HG03575 (cell line): Measurements from ENCODE around the gene MTM1.

ENCODE experiments used
- ATAC-seq: cut with Tn5 transposase; IDR thresholded peaks from one replicate; pipeline ENCODE4 v1.9.1; 2021; ENCODE audit not compliant: unreplicated experiment, insufficient number of reproducible peaks, low FRiP score; ENCODE audit errors: extremely low read depth

Gene MTM1

DNA sequence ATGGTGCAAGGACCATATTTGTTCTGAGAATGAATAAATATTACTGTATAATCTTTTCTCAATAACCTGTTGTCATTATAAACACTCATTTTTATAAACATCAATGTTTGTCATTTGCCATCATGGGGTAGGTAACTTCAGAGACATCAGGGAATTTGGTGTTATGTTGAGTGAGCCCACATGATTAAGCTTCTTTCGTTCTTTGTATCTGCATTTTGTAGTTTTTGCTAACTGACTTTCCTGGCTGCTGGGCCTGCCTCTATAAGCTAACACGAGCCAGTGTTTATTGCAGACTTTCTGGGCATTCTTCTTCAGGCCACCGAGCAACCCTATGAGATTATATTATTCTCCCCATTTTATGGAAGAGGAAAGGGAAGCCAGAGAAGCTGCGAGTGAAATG, 76.0 kb downstream of the MTM1 start:
- ATAC-seq: no peak

DNA sequence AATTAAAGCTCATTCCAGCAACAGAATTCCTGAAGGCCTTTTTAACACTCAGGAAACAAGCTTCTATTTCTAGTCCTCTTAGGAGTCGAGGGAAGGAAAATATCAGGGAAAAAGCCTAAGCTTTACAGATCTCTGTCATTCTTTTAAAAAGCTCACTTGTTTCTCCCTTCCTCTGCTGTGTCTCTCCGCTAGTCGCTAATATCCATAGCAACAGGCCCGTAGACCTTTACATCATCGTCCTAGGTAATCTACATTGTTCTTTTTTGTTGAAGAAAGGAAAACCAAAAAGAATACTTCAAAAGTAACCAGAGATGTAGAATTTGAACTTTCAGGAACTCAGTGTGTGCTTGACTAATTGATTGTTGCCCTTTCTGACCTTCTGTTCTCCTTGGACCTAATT, 78.9 kb downstream of the MTM1 start:
- ATAC-seq: no peak

DNA sequence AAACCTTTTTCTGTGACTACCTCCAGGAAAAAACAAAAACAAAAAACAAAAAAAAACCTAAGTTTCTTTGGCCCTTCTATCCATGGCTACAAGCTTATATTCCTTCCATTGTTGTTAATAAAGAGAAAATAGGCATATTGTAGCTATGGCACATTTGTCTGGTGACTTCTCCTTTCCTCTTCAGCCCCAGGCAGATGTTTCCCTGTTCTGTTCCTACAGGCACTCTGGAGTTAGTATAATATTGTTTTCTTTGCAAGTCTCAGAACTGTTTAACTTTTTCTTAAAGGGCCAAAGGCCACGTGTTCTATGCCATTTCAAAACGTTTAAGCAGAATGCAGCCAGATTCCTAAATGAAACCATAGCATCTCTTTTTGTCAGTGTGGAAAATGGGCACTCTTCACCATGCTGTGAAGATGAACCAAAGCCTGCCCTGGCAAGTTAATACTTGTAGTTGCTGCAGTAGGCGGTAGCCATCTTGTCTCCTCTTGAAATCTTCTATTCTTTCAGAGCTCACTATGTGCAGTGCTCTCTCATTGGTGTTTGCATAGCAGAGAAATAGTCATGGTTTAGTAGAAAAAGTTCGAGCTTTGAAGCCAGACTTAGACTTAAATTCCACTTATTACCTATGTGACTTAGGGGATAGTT, 80.0 kb downstream of the MTM1 start:
- no peak for ATAC-seq

DNA sequence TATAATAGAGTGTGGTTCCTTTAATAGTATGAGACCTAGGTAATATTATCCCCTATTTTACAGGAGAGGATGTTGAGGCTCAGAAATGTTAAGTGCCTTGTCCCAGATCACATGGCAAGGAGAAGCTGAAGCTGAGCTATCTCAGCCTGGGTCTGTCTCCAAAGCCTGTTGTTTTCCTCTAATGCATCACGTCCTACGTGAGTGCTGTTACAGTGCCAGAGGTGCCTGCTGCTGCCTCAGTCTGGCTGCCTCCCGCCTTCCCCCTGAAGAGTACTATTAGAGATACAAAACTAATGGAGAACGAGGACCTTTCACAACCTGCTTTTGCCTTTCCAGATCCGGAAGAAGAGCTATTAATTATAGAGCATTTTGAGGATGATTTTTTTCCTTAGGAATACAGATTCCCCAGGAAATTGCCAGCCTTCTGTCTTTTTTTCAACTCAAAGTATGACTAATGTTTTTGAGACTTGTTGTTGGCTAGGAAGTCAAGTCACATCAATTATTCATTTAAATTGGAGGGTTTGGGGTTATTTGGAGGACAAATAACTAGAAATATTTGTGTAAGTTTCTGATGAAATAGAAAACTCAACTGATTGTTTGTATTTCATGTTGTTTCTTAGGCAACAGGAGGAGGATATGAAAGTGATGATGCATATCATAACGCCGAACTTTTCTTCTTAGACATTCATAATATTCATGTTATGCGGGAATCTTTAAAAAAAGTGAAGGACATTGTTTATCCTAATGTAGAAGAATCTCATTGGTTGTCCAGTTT, 80.9 kb downstream of the MTM1 start:
- ATAC-seq: no peak

DNA sequence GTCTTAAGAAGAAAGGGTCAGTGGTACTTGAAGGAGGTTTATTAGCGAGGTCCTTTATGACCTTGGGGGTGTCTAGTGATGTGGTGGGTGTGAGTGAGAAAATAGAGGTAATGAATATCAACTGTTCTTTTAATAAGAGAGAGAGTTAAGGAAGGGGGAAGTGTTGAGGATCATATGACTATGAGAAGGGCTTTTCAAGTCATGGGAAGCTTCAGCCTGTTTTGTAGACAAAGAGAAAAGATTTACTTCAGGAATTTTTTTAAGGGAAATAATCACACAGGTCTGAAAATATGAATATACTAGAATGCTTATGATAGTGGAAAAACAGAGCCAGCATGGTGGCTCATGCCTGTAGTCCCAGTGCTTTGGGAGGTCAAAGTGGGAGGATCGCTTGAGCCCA, 83.5 kb downstream of the MTM1 start:
- no peak for ATAC-seq

DNA sequence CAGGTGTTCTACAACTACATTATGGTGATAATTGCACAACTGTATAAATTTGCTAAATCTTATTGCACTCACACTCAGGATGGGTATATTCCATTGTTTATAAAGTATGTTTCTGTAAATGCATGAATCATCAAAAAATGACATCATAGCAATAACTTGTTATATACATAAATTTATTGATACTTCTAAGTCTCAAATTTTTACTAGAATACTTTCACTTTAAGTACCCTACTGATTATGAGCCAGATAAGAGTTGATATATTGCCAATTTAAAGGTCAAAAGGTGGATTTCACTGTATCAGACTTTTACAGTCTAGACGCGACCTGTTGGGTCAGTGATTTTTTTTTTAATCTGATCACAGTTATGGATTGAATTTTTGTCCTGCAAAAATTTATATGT, 87.4 kb downstream of the MTM1 start:
- ATAC-seq: no peak

DNA sequence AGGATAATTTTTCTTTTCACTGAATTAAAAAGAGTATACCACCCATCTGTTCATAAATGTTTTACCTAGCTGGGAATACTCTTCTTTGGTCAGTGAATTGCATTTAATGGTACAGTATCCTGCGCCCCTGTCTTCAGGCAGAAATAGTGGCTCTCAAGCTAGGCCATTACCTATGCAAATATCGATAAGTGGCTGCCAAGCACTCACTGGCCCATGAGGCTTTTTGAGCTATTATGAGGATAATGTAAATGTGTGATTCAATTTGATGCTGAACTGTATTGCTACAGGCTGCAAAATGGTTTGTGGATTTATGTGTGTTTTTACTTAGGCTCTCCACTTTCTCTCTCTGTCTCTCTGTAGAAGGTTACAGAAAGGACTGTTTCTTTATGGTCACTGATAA, 94.7 kb downstream of the MTM1 start:
- ATAC-seq: no peak

DNA sequence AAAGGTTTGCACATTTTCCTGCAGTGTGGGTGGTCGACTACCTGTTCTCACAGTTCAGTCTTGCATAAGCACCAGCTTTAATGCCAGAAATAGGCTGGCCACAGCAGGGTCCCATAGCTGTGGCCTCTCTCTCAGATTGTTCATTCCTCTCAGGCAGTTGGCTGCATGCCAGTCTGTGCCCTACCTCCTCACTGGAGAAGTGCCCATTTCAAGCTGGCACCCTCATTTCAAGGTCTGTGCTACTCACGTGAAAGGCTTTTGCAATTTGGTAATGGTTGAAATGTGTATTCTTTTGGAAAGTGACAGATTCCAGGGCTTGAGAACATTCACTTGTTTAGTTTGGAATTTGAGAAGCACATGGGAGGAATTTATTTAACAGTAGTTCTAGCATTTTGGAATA, 95.9 kb downstream of the MTM1 start:
- ATAC-seq: no peak

DNA sequence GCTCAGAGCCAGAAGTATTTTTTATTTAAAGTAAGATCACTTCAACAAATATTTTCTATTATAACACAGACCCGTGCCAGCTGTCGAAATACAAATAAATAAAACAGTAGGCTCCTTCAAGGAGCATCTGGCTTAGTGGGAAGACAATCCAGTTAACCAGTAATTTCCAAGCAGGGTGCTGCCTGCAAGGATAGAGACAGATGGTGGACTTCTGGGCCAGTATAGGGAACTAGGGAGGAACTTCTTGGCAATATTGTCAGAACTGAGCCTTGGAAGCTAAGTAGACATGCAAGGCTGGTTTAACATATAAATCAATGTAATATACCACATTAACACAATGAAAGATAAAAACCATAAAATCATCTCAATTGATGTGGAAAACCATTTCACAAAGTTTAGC, 107.8 kb downstream of the MTM1 start:
- no peak for ATAC-seq

DNA sequence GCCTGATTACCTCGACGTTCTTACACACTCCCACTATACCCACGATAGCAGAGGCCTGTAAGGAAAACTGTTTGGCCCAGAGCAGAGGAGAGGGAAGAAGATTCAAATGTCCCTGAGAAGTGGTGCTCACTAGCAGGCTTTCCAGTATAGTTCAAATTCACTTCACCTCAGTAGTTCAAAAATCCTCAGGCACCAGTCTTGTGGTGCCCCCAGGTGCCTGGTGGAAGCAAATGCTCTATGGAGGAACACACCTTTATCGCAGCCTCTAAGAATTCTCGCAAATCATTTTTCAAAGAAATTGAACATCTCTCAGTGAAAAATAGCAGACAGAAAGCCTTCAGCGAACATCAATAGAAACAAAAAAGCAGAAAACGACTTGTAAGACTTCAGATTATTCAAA, 112.6 kb downstream of the MTM1 start:
- no peak for ATAC-seq

DNA sequence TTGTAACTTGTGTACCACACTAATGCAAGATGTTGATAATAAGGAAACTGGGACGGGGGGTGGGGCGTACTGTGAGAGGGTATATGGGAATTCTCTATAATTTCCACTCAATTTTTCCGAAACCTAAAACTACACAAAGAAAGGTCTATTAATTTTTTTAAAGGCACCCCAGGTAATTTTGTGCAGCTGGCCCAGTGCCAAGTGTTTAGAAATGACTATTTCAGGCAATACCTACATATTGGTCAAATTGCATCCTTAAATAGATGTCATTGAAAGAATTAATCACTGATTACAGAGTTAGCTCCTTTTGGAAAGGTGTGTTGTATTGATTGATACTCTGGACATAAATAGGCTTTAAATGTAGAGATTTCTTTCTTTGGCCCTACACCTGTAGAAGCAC, 114.7 kb downstream of the MTM1 start:
- no peak for ATAC-seq

DNA sequence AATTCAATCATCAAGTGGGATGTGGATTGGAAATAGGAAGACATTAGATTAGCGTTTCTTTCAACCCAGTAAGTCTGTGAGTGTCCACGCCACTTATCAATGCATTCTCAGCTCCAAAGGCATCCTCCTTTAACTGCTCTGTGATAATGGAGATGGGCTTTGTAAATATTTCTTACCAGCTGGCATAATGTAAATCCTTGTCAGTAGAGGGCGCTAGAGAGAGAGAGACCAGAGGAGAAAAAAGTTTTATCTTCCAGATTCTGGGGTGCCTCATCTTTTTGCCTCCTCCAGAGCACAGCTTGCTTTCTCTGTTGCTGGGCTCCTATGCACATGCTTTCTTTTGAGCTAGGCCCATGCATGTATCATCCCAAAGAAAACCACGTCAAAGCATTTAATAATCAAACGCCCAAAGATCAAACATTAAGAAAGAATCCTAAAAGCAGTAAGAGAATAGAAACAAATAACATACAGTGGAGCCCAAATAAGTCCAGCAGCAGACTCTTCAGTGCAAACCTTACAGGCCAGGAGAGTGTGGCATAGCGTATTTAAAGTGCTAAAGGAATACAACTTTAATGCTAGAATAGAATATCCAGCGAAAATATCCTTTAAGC, 115.2 kb downstream of the MTM1 start:
- ATAC-seq: no peak

DNA sequence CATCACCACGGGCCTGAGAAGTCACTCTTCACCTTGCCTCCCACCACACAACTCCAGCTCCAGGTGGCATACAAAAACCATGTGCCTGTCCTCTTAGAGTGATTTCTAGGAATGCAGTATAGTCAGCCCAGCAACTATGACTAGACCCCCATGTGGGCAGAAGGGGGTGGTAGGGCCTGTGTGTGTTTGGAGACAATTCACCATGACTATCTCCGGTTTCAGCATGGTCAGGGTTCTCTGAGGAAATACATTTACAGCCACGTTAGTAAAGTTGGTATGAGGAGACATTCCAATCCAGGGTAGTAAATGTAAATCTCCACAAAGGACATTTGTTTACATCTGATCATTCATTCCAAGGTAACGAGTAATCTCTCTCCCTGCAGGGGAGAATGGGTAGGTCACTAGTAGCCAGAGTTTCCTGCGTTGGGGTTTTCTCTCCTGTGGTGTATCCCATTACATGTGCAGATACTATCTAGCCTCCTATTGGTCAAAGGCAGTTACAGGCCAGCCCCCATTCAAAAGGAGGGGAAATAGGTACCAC, 120.6 kb downstream of the MTM1 start:
- no peak for ATAC-seq

DNA sequence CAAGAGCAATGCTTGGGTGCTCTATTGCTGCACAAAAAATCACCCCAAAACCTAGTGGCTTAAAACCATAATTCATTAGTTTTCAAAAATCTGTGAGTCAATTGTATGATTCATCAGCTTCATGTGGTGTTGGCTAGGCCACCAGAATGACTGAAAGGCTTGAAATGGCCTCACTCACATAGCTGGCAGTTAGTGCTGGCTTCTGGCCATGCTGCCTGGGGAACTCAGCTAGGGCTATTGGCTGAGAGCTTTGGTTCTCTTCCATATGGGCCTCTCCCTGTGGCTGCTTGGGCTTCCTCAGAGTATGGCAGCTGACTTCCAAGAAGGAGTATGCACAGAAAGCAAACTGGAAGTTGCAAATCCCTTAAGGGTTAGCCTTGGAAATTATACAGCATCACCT, 121.7 kb downstream of the MTM1 start:
- no peak for ATAC-seq

DNA sequence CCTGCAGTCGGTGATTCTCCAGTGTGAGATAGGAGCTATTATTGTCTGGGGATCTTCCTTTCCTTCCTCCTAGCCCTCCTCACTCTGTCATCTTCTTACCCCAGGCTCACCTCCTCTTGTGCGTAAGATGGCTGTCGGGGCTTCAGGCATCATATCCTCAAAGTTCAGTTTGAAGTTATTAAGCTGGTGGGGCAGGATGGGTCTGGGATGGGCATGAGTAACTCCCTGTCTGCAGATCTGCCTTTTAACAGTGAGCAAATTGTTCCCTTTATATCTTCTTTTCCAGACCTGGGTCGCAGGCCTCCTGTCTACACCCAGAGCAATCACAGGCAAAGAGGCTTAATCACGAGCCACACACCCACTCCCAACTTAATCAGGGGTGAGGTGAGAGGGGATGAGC, 123.9 kb downstream of the MTM1 start:
- no peak for ATAC-seq

DNA sequence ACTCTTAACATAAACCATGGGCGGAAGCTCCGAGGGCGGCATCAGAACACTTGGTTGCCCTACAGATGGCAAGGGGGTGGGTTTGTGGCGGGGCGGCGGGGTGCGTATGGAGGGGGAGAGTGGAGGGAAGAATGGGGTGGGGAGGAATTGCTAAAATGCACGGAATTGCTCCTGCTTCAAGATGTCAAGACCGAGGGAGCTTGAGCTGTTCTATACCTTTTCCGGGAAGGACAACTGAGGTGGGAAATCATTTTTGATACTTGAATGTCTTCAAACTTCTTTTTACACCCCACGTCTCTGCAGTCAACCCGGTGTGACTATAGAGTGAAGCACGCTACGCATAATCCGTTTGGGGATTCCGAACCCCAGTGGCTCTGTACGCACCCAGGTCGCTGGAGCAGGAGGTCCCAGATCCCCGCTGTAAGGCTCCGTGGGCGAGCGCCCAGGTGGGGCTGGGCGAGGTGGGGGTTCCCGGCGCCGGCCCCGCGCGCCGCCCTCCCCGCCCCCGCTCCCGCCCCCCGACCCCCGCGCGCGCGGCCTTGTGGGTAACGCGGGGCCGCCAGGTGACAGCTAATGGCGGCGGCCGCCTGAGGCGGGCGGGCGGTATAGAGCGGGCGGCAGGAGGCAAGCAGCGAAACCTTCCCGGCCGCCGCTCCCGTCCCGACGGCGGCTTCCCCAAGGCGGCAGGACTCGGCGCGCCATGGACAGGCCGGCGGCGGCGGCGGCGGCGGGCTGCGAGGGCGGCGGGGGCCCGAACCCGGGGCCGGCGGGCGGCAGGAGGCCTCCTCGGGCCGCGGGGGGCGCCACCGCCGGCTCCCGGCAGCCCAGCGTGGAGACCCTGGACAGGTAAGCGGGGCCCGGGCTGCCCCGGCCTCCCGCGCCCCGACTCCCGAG, 124.7 kb downstream of the MTM1 start, which contains the start of gene MTMR1:
Gene MTMR1, plus strand, starts transcription at position 566 of the 894 bp plus-strand sequence. Its CDS starts 135 bp downstream, at position 701.
- no peak for ATAC-seq

DNA sequence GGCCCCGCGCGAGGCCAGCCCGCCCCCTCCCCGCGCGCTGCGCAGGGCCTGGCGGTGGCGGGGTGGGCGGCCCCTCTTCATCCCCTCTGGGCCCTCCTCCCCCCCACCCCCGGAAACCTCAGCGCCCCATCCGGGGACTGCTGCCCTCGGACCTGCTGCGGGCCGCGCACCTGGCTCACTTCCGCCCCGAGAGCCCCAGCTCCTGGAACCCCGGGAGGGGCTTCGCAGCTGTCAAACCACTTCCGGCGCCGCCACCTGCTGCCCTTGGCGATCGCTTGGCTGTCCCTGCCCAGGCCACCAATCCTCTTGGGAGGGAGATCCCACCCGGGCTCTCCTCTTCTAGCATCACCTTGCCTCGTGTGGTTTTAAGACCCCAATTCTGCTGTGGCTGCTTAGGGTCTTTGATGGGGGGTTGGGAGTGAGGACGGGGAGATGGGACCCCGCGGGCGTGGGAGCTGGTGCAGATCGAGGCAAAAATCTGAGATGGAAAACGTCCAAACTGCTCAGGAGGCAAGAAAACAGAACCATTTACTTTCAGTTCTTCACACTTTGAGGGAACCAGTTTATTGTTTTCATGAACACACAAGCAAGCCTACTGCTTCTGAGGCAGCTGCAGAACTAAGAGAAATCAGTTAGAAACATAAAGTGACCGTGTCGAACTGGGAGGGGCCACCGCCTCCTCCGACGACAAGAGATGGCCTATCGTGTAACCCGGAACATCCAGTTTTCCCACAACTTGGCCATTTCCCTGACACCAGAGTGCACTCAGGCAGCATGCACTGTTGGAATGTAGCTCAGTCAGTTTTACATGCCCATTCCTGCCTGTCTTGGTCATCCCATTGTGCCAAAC, 125.5 kb downstream of the MTM1 start:
- ATAC-seq: no peak

DNA sequence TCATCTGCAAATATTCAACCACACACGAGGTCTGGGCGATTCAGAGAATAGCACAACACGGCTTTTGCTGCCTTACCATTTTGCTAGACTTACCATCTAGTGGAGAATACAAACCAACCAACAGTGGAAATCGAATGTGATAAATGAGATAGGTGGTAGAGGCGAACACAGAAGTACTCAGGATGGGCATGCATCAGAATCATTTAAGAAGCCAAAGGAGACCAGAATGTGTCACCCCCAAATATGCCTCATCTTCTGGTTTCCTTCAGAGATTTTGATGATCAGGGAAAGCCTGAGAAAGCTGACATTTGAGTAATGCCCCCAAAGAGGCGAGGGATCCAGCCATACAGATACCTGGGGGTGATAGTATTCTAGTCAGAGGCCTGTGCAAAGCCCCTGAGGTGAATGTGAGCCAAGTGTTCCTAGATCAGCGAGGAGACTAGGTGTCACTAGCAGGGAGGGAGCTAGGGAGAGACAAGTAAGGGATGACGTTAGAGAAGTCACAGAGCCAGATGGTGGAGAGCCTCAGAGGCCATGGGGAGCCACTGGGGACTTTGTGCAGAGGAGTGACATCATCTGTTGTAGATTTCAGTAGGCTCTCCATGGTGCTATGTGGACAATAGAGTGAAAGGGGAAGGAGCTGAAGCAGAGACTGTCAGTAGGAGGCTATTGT, 126.5 kb downstream of the MTM1 start:
- no peak for ATAC-seq
